Natural killer cell (primary cell): ENCODE results near the gene WNT3A. TPM values are rescaled to one million over a fixed set of nuclear protein-coding genes. Genes with fewer than 3 reads are reported as not detected.

Source experiments
- ATAC-seq, 3 donors: fragments of 150-1000 bp in 2 of 3; fragments of 200-7000 bp in 1 of 3; cut with Tn5 transposase; 1 replicate in 1 of 3; 2 replicates in 2 of 3; pipeline ENCODE4 v1.10.0; 2021; ENCODE audit warnings: mild to moderate bottlenecking in 2 of 3, moderate library complexity in 2 of 3
- DNase-seq, 2 donors: peaks; one replicate each; pipeline versions ENCODE4 v3.0.0 to v3.0.0-alpha.2; 2013 to 2021; ENCODE audit warnings: mixed read lengths in 1 of 2
- H3K27ac ChIP-seq: one replicate; pipeline ENCODE4 v1.5.1; 2013; ENCODE audit warnings: mild to moderate bottlenecking, low read length
- H3K27me3 ChIP-seq: one replicate; pipeline ENCODE4 v1.6.1; 2013; ENCODE audit warnings: low read length; ENCODE audit not compliant: control insufficient read depth, insufficient read depth
- H3K36me3 ChIP-seq: one replicate; pipeline ENCODE4 v1.6.1; 2013; ENCODE audit warnings: low read length; ENCODE audit not compliant: control insufficient read depth, insufficient read depth
- H3K4me1 ChIP-seq: one replicate; pipeline ENCODE4 v1.6.1; 2013; ENCODE audit warnings: low read length; ENCODE audit not compliant: control insufficient read depth, insufficient read depth
- H3K4me3 ChIP-seq: one replicate; pipeline ENCODE4 v1.5.1; 2013; ENCODE audit warnings: low read length
- H3K9me3 ChIP-seq: one replicate; pipeline ENCODE4 v1.6.1; 2013; ENCODE audit warnings: low read length; ENCODE audit not compliant: control insufficient read depth, insufficient read depth
- H3K27ac Mint-ChIP-seq, 2 donors: one replicate each; pipeline ENCODE4 v1.8.0; 2022; ENCODE audit warnings: mild to moderate bottlenecking in 2 of 2, mixed read lengths in 2 of 2, moderate library complexity in 1 of 2
- H3K27me3 Mint-ChIP-seq, 2 donors: one replicate each; pipeline ENCODE4 v1.8.0; 2022; ENCODE audit warnings: low read depth in 2 of 2, mixed read lengths in 2 of 2
- H3K36me3 Mint-ChIP-seq: one replicate; pipeline ENCODE4 v1.8.0; 2022; ENCODE audit warnings: mixed read lengths
- H3K4me1 Mint-ChIP-seq, 2 donors: one replicate each; pipeline ENCODE4 v1.8.0; 2022; ENCODE audit warnings: mixed read lengths in 2 of 2
- H3K4me3 Mint-ChIP-seq: one replicate; pipeline ENCODE4 v1.8.0; 2022; ENCODE audit warnings: mild to moderate bottlenecking, moderate library complexity, mixed read lengths
- H3K9me3 Mint-ChIP-seq, 2 donors: one replicate each; pipeline ENCODE4 v1.8.0; 2022; ENCODE audit warnings: mixed read lengths in 2 of 2
- CTCF ChIP-seq: fragments of 200-600 bp; IDR thresholded peaks from one replicate; pipeline ENCODE4 v1.8.0; 2022; ENCODE audit warnings: antibody characterized with exemption
- whole genome bisulfite sequencing: methylation state at CpG from one replicate; pipeline ENCODE4 v1.1.7; 2013; ENCODE audit warnings: missing lambda C conversion rate; ENCODE audit not compliant: insufficient coverage; 5-methylcytosine and 5-hydroxymethylcytosine counted together
- intact Hi-C: fragments of 100-400 bp; cut with micrococcal nuclease; formaldehyde crosslinking; loops from one replicate; pipeline ENCODE4 v1.14.2; 2022
- total RNA-seq, 4 donors: library from RNA; stranded (reverse); fragments of 120-200 nt in 1 of 4; gene quantifications; one replicate each; pipeline versions ENCODE4 v1.2.3 to v1.2.4, GENCODE V29; 2013 to 2022

Gene WNT3A
- total RNA-seq, 3 donors from 2014 or later (not counting 1 experiment from before 2014, with no cell fraction given) = not detected

- Histone ChIP-seq H3K36me3 (no peaks in the 10 kb centered on the region), H3K27me3 (no peaks in the 10 kb centered on the region), H3K27ac (no peak overlapping the region), H3K4me1 (no peaks in the 10 kb centered on the region), H3K4me3 (no peak overlapping the region), H3K9me3 (peaks cover 9% of the 10 kb centered on the region)
- intact Hi-C loops = no loop called here
- H3K4me1 Mint-ChIP-seq = no peaks in the 10 kb centered on the region
- no peak overlapping the region for H3K4me3 Mint-ChIP-seq
- H3K36me3 Mint-ChIP-seq = no peaks in the 10 kb centered on the region
- no peak for TF ChIP-seq CTCF
- DNase-seq (no peak), ATAC-seq (no peak)
- 72% methylated on average over 7 of the region's 7 CpGs for WGBS
- peaks cover 0 to 8% of the 10 kb centered on the region in 2 donors for H3K9me3 Mint-ChIP-seq
- H3K27me3 Mint-ChIP-seq = peaks cover 15 to 38% of the 10 kb centered on the region in 2 donors
- H3K27ac Mint-ChIP-seq = no peak overlapping the region
These were observed 12.0 kb upstream of the WNT3A start for GRCh38 chr1:227994632-227995300.

GRCh38 chr1:227996187-227996950 is 10.4 kb upstream of the WNT3A start:
- Mint-ChIP-seq H3K27me3 (peaks cover 16 to 30% of the 10 kb centered on the region in 2 donors), H3K27ac (no peak overlapping the region), H3K4me3 (no peak overlapping the region), H3K36me3 (no peaks in the 10 kb centered on the region), H3K9me3 (peaks cover 0 to 8% of the 10 kb centered on the region in 2 donors), H3K4me1 (no peaks in the 10 kb centered on the region)
- Histone ChIP-seq H3K36me3 (no peaks in the 10 kb centered on the region), H3K9me3 (peaks cover 9% of the 10 kb centered on the region), H3K27ac (no peak overlapping the region), H3K4me3 (no peak overlapping the region), H3K4me1 (no peaks in the 10 kb centered on the region), H3K27me3 (no peaks in the 10 kb centered on the region)
- DNase-seq = no peak
- no CpG with 5 or more reads among the region's 1 CpG for WGBS
- TF ChIP-seq CTCF = no peak
- ATAC-seq = no peak
- intact Hi-C loops = no loop called here

GRCh38 chr1:227998374-227999055 is 8.3 kb upstream of the WNT3A start:
- ATAC-seq (no peak), DNase-seq (peak in 1 of 2 donors; percentile 10)
- Histone ChIP-seq H3K36me3 (no peaks in the 10 kb centered on the region), H3K27ac (no peak overlapping the region), H3K27me3 (peaks cover 2% of the 10 kb centered on the region), H3K4me3 (no peak overlapping the region), H3K4me1 (no peaks in the 10 kb centered on the region), H3K9me3 (peaks cover 9% of the 10 kb centered on the region)
- Mint-ChIP-seq H3K4me1 (no peaks in the 10 kb centered on the region), H3K36me3 (no peaks in the 10 kb centered on the region), H3K27me3 (peaks cover 20 to 41% of the 10 kb centered on the region in 2 donors), H3K9me3 (peaks cover 0 to 8% of the 10 kb centered on the region in 2 donors), H3K4me3 (no peak overlapping the region), H3K27ac (no peak overlapping the region)
- 79% methylated on average over 6 of the region's 6 CpGs for WGBS
- no peak for TF ChIP-seq CTCF
- intact Hi-C loops = loop anchor here (2.0 kb wide), 1 partner anchor 516 kb away; no protein-coding TSS in a partner anchor
